Stimulated activated naive CD4-positive, alpha-beta T cell treated with Interleukin-2 at 50 U/mL for 16 hours (primary cell): ENCODE results near the gene MEX3B.
"Not testable (repeated sequence)": the region's sequence is repeated elsewhere in the genome, so short reads cannot be mapped to it uniquely, and the experiment has no call there.

ENCODE experiments used
- DNase-seq: peaks from one replicate; lab custom pipeline; 2025; lab: John Stamatoyannopoulos, UW

MEX3B gene

GRCh38 chr15:82005239-82005638 lies 40.6 kb downstream of the MEX3B start:
- no peak for DNase-seq

DNA sequence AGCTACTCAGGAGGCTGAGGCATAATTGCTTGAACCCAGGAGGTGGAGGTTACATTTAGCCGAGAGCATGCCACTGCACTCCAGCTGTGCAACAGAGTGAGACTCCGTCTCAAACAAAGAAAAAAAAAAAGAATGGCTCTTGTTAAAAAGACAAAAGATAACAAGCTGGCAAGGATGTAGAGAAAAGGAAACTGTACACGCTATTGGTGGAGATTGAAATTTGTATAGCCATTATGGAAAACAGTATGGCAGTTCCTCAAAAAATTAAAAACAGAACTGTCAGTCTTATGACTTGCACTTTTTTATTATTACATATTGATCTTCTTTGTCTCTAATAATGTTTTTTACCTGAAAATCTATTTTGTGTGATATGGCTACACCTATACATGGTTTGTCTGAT lies 41.9 kb downstream of the MEX3B start:
- DNase-seq = no peak

DNA sequence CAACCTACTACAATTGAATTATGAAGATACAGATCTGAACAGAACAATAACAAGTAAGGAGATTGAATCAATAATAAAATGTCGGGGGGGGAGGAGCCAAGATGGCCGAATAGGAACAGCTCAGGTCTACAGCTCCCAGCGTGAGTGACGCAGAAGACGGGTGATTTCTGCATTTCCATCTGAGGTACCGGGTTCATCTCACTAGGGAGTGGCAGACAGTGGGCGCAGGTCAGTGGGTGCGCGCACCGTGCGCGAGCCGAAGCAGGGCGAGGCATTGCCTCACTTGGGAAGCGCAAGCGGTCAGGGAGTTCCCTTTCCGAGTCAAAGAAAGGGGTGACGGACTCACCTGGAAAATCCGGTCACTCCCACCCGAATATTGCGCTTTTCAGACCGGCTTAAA lies 50.7 kb downstream of the MEX3B start:
- DNase-seq = not testable (repeated sequence)

- DNase-seq = no peak
Measured at GRCh38 chr15:81992523-81992922, 53.3 kb downstream of the MEX3B start.
